ENCODE results near the gene C10orf67. TPM values are rescaled to one million over a fixed set of nuclear protein-coding genes. Genes with fewer than 3 reads are reported as not detected.

The C10orf67 gene
- total and polyA plus RNA-seq, 9 of the 15 experiments (the other 6 are each of a cell fraction or from before 2014, with no cell fraction given), result not detected

DNA sequence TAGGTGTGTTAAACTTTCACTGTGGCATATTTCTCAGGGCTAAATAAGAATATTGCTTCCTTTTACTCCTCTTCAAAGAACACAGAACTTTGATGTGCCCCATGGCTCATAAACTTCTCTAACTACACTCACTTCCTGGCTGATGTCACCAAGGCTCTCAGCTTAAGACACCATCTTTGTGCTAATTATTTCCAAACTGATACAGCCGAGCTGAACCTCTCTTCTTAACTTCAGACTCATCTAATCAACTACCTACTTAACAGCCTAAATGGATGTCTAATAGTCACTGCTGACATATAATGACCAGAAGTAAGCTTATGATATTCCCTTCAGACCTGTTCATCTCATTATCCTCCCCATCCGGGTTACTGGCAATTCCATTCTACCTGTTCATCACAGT is 3.6 kb downstream of the C10orf67 start (continued):
- TF ChIP-seq FOS (IDR thresholded peaks at IDR 0.05; ENCODE audit: extremely low read depth, insufficient read length) (no peak), ZNF146 (CRISPR knock-in tag; IDR thresholded peaks at IDR 0.05; ENCODE audit: unreplicated experiment) (no peak), CEBPB (tag; IDR thresholded peaks at IDR 0.05) (no peak), ETV5 (CRISPR knock-in tag; IDR thresholded peaks at IDR 0.05; ENCODE audit: low read depth) (no peak), SIX5 (IDR thresholded peaks at IDR 0.05; ENCODE audit: borderline replicate concordance in 1 of 2, insufficient read depth in 1 of 2, low read depth in 1 of 2, low read length in 2 of 2) (no peak), MIER1 (IDR thresholded peaks at IDR 0.05; ENCODE audit: low read depth) (no peak), CC2D1A (IDR thresholded peaks at IDR 0.05) (no peak), TOE1 (IDR thresholded peaks at IDR 0.05; ENCODE audit: borderline replicate concordance) (no peak), TOE1 (CRISPR knock-in tag; IDR thresholded peaks at IDR 0.05; ENCODE audit: borderline replicate concordance, low read depth) (no peak)
- TF ChIP-seq, protein P1, sequence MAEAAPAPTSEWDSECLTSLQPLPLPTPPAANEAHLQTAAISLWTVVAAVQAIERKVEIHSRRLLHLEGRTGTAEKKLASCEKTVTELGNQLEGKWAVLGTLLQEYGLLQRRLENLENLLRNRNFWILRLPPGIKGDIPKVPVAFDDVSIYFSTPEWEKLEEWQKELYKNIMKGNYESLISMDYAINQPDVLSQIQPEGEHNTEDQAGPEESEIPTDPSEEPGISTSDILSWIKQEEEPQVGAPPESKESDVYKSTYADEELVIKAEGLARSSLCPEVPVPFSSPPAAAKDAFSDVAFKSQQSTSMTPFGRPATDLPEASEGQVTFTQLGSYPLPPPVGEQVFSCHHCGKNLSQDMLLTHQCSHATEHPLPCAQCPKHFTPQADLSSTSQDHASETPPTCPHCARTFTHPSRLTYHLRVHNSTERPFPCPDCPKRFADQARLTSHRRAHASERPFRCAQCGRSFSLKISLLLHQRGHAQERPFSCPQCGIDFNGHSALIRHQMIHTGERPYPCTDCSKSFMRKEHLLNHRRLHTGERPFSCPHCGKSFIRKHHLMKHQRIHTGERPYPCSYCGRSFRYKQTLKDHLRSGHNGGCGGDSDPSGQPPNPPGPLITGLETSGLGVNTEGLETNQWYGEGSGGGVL (CRISPR knock-in tag; IDR thresholded peaks at IDR 0.05), result no peak
- TF ChIP-seq, protein P2, sequence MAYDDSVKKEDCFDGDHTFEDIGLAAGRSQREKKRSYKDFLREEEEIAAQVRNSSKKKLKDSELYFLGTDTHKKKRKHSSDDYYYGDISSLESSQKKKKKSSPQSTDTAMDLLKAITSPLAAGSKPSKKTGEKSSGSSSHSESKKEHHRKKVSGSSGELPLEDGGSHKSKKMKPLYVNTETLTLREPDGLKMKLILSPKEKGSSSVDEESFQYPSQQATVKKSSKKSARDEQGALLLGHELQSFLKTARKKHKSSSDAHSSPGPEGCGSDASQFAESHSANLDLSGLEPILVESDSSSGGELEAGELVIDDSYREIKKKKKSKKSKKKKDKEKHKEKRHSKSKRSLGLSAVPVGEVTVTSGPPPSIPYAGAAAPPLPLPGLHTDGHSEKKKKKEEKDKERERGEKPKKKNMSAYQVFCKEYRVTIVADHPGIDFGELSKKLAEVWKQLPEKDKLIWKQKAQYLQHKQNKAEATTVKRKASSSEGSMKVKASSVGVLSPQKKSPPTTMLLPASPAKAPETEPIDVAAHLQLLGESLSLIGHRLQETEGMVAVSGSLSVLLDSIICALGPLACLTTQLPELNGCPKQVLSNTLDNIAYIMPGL (CRISPR knock-in tag; IDR thresholded peaks at IDR 0.05), result no peak
- TF ChIP-seq, protein P3, sequence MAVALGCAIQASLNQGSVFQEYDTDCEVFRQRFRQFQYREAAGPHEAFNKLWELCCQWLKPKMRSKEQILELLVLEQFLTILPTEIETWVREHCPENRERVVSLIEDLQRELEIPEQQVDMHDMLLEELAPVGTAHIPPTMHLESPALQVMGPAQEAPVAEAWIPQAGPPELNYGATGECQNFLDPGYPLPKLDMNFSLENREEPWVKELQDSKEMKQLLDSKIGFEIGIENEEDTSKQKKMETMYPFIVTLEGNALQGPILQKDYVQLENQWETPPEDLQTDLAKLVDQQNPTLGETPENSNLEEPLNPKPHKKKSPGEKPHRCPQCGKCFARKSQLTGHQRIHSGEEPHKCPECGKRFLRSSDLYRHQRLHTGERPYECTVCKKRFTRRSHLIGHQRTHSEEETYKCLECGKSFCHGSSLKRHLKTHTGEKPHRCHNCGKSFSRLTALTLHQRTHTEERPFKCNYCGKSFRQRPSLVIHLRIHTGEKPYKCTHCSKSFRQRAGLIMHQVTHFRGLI (CRISPR knock-in tag; IDR thresholded peaks at IDR 0.05), result no peak

Measured in K562 (cell line).